ENCODE measurements around the gene ST6GAL1.

- TF ChIP-seq, protein P1, sequence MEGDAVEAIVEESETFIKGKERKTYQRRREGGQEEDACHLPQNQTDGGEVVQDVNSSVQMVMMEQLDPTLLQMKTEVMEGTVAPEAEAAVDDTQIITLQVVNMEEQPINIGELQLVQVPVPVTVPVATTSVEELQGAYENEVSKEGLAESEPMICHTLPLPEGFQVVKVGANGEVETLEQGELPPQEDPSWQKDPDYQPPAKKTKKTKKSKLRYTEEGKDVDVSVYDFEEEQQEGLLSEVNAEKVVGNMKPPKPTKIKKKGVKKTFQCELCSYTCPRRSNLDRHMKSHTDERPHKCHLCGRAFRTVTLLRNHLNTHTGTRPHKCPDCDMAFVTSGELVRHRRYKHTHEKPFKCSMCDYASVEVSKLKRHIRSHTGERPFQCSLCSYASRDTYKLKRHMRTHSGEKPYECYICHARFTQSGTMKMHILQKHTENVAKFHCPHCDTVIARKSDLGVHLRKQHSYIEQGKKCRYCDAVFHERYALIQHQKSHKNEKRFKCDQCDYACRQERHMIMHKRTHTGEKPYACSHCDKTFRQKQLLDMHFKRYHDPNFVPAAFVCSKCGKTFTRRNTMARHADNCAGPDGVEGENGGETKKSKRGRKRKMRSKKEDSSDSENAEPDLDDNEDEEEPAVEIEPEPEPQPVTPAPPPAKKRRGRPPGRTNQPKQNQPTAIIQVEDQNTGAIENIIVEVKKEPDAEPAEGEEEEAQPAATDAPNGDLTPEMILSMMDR (IDR thresholded peaks at IDR 0.05): no peak
- no peak for TF ChIP-seq POLR2A (IDR thresholded peaks at IDR 0.05)
These were observed 154.3 kb downstream of the ST6GAL1 start for GRCh38 chr3:187084580-187084979.

Measured in heart left ventricle (tissue), 13 donors.